ENCODE measurements around the gene SBF2. TPM values are rescaled to one million over a fixed set of nuclear protein-coding genes. Genes with fewer than 3 reads are reported as not detected.

The SBF2 gene
- total RNA-seq, 2 experiments from 2014 or later: 15.8 to 18.6 TPM

- no peaks in the 10 kb centered on the region for H3K27me3 Mint-ChIP-seq
- peaks cover 11% of the 10 kb centered on the region for H3K9me3 Mint-ChIP-seq
- DNase-seq (no peak), ATAC-seq (ENCODE audit: low read depth) (no peak)
- no peak overlapping the region for H3K27ac Mint-ChIP-seq
- peaks cover 3% of the 10 kb centered on the region for H3K36me3 Mint-ChIP-seq
- no peaks in the 10 kb centered on the region for H3K4me1 Mint-ChIP-seq
- POLR2A ChIA-PET: no interaction called here
- H3K4me3 Mint-ChIP-seq: no peak overlapping the region
These were observed 90.0 kb downstream of the SBF2 start for GRCh38 chr11:10204021-10204420.

- no peak overlapping the region for H3K27ac Mint-ChIP-seq
- H3K9me3 Mint-ChIP-seq: peaks cover 11% of the 10 kb centered on the region
- ATAC-seq (ENCODE audit: low read depth) (no peak), DNase-seq (no peak)
- no peak overlapping the region for H3K4me3 Mint-ChIP-seq
- no peaks in the 10 kb centered on the region for H3K27me3 Mint-ChIP-seq
- peaks cover 3% of the 10 kb centered on the region for H3K36me3 Mint-ChIP-seq
- H3K4me1 Mint-ChIP-seq: no peaks in the 10 kb centered on the region
- POLR2A ChIA-PET: no interaction called here
These were observed 92.7 kb downstream of the SBF2 start for GRCh38 chr11:10201343-10201742.

- H3K4me3 Mint-ChIP-seq: no peak overlapping the region
- H3K36me3 Mint-ChIP-seq: no peaks in the 10 kb centered on the region
- no peaks in the 10 kb centered on the region for H3K4me1 Mint-ChIP-seq
- H3K27me3 Mint-ChIP-seq: no peaks in the 10 kb centered on the region
- H3K9me3 Mint-ChIP-seq: peaks cover 2% of the 10 kb centered on the region
- ATAC-seq (ENCODE audit: low read depth): no peak
- no peak for DNase-seq
- POLR2A ChIA-PET: no interaction called here
- H3K27ac Mint-ChIP-seq: no peak overlapping the region
These were observed 96.9 kb downstream of the SBF2 start for GRCh38 chr11:10197091-10197490.

GRCh38 chr11:10192036-10192435 lies 102.0 kb downstream of the SBF2 start:
- no peaks in the 10 kb centered on the region for H3K27me3 Mint-ChIP-seq
- no peaks in the 10 kb centered on the region for H3K4me1 Mint-ChIP-seq
- DNase-seq (no peak), ATAC-seq (ENCODE audit: low read depth) (no peak)
- no peaks in the 10 kb centered on the region for H3K36me3 Mint-ChIP-seq
- no peak overlapping the region for H3K27ac Mint-ChIP-seq
- POLR2A ChIA-PET: no interaction called here
- H3K9me3 Mint-ChIP-seq: no peaks in the 10 kb centered on the region
- no peak overlapping the region for H3K4me3 Mint-ChIP-seq

- no peaks in the 10 kb centered on the region for H3K9me3 Mint-ChIP-seq
- DNase-seq (no peak), ATAC-seq (ENCODE audit: low read depth) (no peak)
- H3K4me1 Mint-ChIP-seq: peaks cover 6% of the 10 kb centered on the region
- no peak overlapping the region for H3K27ac Mint-ChIP-seq
- no peaks in the 10 kb centered on the region for H3K36me3 Mint-ChIP-seq
- POLR2A ChIA-PET: no interaction called here
- no peak overlapping the region for H3K4me3 Mint-ChIP-seq
- H3K27me3 Mint-ChIP-seq: no peaks in the 10 kb centered on the region
These were observed 112.2 kb downstream of the SBF2 start for GRCh38 chr11:10181811-10182210.

- Mint-ChIP-seq H3K36me3 (peaks cover 1% of the 10 kb centered on the region), H3K9me3 (no peaks in the 10 kb centered on the region), H3K4me1 (peaks cover 2% of the 10 kb centered on the region), H3K27ac (no peak overlapping the region), H3K27me3 (no peaks in the 10 kb centered on the region), H3K4me3 (no peak overlapping the region)
- ATAC-seq (ENCODE audit: low read depth) (no peak), DNase-seq (no peak)
- POLR2A ChIA-PET: no interaction called here
These were observed 129.4 kb downstream of the SBF2 start for GRCh38 chr11:10164621-10165020.

GRCh38 chr11:10162222-10162621 lies 131.8 kb downstream of the SBF2 start:
- no peaks in the 10 kb centered on the region for H3K27me3 Mint-ChIP-seq
- H3K36me3 Mint-ChIP-seq: no peaks in the 10 kb centered on the region
- H3K4me1 Mint-ChIP-seq: no peaks in the 10 kb centered on the region
- DNase-seq: no peak
- peaks cover 2% of the 10 kb centered on the region for H3K9me3 Mint-ChIP-seq
- no peak overlapping the region for H3K27ac Mint-ChIP-seq
- no peak for ATAC-seq (ENCODE audit: low read depth)
- no peak overlapping the region for H3K4me3 Mint-ChIP-seq
- POLR2A ChIA-PET: no interaction called here

GRCh38 chr11:10160350-10160749 lies 133.7 kb downstream of the SBF2 start:
- no peaks in the 10 kb centered on the region for H3K36me3 Mint-ChIP-seq
- ATAC-seq (ENCODE audit: low read depth) (no peak), DNase-seq (no peak)
- no peak overlapping the region for H3K4me3 Mint-ChIP-seq
- H3K27me3 Mint-ChIP-seq: no peaks in the 10 kb centered on the region
- H3K4me1 Mint-ChIP-seq: no peaks in the 10 kb centered on the region
- peaks cover 7% of the 10 kb centered on the region for H3K9me3 Mint-ChIP-seq
- POLR2A ChIA-PET: no interaction called here
- no peak overlapping the region for H3K27ac Mint-ChIP-seq

GRCh38 chr11:10158461-10158860 lies 135.6 kb downstream of the SBF2 start:
- no peak for DNase-seq
- H3K4me3 Mint-ChIP-seq: no peak overlapping the region
- ATAC-seq (ENCODE audit: low read depth): no peak
- POLR2A ChIA-PET: no interaction called here
- H3K27ac Mint-ChIP-seq: no peak overlapping the region
- H3K27me3 Mint-ChIP-seq: no peaks in the 10 kb centered on the region
- no peaks in the 10 kb centered on the region for H3K36me3 Mint-ChIP-seq
- H3K4me1 Mint-ChIP-seq: no peaks in the 10 kb centered on the region
- H3K9me3 Mint-ChIP-seq: peaks cover 7% of the 10 kb centered on the region

- DNase-seq (no peak), ATAC-seq (ENCODE audit: low read depth) (no peak)
- POLR2A ChIA-PET: no interaction called here
- Mint-ChIP-seq H3K27me3 (no peaks in the 10 kb centered on the region), H3K4me1 (no peaks in the 10 kb centered on the region), H3K9me3 (peaks cover 7% of the 10 kb centered on the region), H3K4me3 (no peak overlapping the region), H3K36me3 (no peaks in the 10 kb centered on the region), H3K27ac (no peak overlapping the region)
These were observed 138.1 kb downstream of the SBF2 start for GRCh38 chr11:10155793-10156490.

- POLR2A ChIA-PET: no interaction called here
- Mint-ChIP-seq H3K36me3 (peaks cover 3% of the 10 kb centered on the region), H3K4me1 (no peaks in the 10 kb centered on the region), H3K9me3 (peaks cover 4% of the 10 kb centered on the region), H3K27me3 (no peaks in the 10 kb centered on the region), H3K4me3 (no peak overlapping the region), H3K27ac (no peak overlapping the region)
- DNase-seq: no peak
- no peak for ATAC-seq (ENCODE audit: low read depth)
These were observed 143.2 kb downstream of the SBF2 start for GRCh38 chr11:10150800-10151199.

- no peak overlapping the region for H3K27ac Mint-ChIP-seq
- ATAC-seq (ENCODE audit: low read depth) (no peak), DNase-seq (no peak)
- no peaks in the 10 kb centered on the region for H3K4me1 Mint-ChIP-seq
- peaks cover 3% of the 10 kb centered on the region for H3K36me3 Mint-ChIP-seq
- H3K4me3 Mint-ChIP-seq: no peak overlapping the region
- POLR2A ChIA-PET: no interaction called here
- peaks cover 5% of the 10 kb centered on the region for H3K9me3 Mint-ChIP-seq
- no peaks in the 10 kb centered on the region for H3K27me3 Mint-ChIP-seq
These were observed 144.5 kb downstream of the SBF2 start for GRCh38 chr11:10149553-10149952.

- Mint-ChIP-seq H3K9me3 (peaks cover 5% of the 10 kb centered on the region), H3K27ac (no peak overlapping the region), H3K4me3 (no peak overlapping the region), H3K36me3 (peaks cover 3% of the 10 kb centered on the region), H3K4me1 (no peaks in the 10 kb centered on the region), H3K27me3 (no peaks in the 10 kb centered on the region)
- POLR2A ChIA-PET: no interaction called here
- no peak for ATAC-seq (ENCODE audit: low read depth)
- no peak for DNase-seq
These were observed 146.8 kb downstream of the SBF2 start for GRCh38 chr11:10147195-10147594.

- Mint-ChIP-seq H3K9me3 (peaks cover 5% of the 10 kb centered on the region), H3K27me3 (no peaks in the 10 kb centered on the region), H3K4me3 (no peak overlapping the region), H3K36me3 (peaks cover 3% of the 10 kb centered on the region), H3K27ac (no peak overlapping the region), H3K4me1 (no peaks in the 10 kb centered on the region)
- no peak for DNase-seq
- no peak for ATAC-seq (ENCODE audit: low read depth)
- POLR2A ChIA-PET: no interaction called here
These were observed 149.1 kb downstream of the SBF2 start for GRCh38 chr11:10144954-10145353.

GRCh38 chr11:10139656-10140055 lies 154.4 kb downstream of the SBF2 start:
- no peaks in the 10 kb centered on the region for H3K27me3 Mint-ChIP-seq
- peaks cover 3% of the 10 kb centered on the region for H3K9me3 Mint-ChIP-seq
- no peak for DNase-seq
- H3K4me1 Mint-ChIP-seq: no peaks in the 10 kb centered on the region
- POLR2A ChIA-PET: no interaction called here
- no peak for ATAC-seq (ENCODE audit: low read depth)
- no peak overlapping the region for H3K4me3 Mint-ChIP-seq
- no peaks in the 10 kb centered on the region for H3K36me3 Mint-ChIP-seq
- no peak overlapping the region for H3K27ac Mint-ChIP-seq
